Rectal smooth muscle tissue (tissue), 1 donor: Measurements from ENCODE around the gene LRMDA.

Experiments used
- H3K27ac ChIP-seq: one replicate; pipeline ENCODE4 v1.7.0; 2013; ENCODE audit warnings: low read depth, low read length, inconsistent platforms
- H3K27me3 ChIP-seq: one replicate; pipeline ENCODE4 v1.7.0; 2013; ENCODE audit warnings: low read length; ENCODE audit not compliant: control insufficient read depth, insufficient read depth
- H3K36me3 ChIP-seq: one replicate; pipeline ENCODE4 v1.7.0; 2013; ENCODE audit warnings: low read length; ENCODE audit not compliant: control insufficient read depth, insufficient read depth
- H3K4me1 ChIP-seq: one replicate; pipeline ENCODE4 v1.7.0; 2013; ENCODE audit warnings: low read length; ENCODE audit not compliant: control insufficient read depth, insufficient read depth
- H3K4me3 ChIP-seq: one replicate; pipeline ENCODE4 v1.7.0; 2013; ENCODE audit warnings: low read length
- H3K9ac ChIP-seq: one replicate; pipeline ENCODE4 v1.7.0; 2013; ENCODE audit warnings: low read length

LRMDA gene

GRCh38 chr10:75499556-75500160, 68.2 kb downstream of the LRMDA start:
- Histone ChIP-seq H3K36me3 (no peaks in the 10 kb centered on the region), H3K4me1 (peaks cover 7% of the 10 kb centered on the region), H3K9ac (no peak overlapping the region), H3K27me3 (no peaks in the 10 kb centered on the region), H3K4me3 (no peak overlapping the region), H3K27ac (no peak overlapping the region)

- Histone ChIP-seq H3K4me1 (peaks cover 10% of the 10 kb centered on the region), H3K36me3 (no peaks in the 10 kb centered on the region), H3K27me3 (no peaks in the 10 kb centered on the region), H3K4me3 (no peak overlapping the region), H3K9ac (no peak overlapping the region), H3K27ac (no peak overlapping the region)
These were observed 71.0 kb downstream of the LRMDA start for GRCh38 chr10:75502389-75502788.

GRCh38 chr10:75502838-75503237, 71.4 kb downstream of the LRMDA start:
- Histone ChIP-seq H3K27me3 (no peaks in the 10 kb centered on the region), H3K4me3 (no peak overlapping the region), H3K9ac (no peak overlapping the region), H3K27ac (no peak overlapping the region), H3K4me1 (peaks cover 12% of the 10 kb centered on the region), H3K36me3 (no peaks in the 10 kb centered on the region)

GRCh38 chr10:75505293-75505692, 73.9 kb downstream of the LRMDA start:
- H3K9ac ChIP-seq, result no peak overlapping the region
- no peaks in the 10 kb centered on the region for H3K36me3 ChIP-seq
- no peak overlapping the region for H3K4me3 ChIP-seq
- peaks cover 18% of the 10 kb centered on the region for H3K4me1 ChIP-seq
- H3K27ac ChIP-seq, result no peak overlapping the region
- H3K27me3 ChIP-seq, result no peaks in the 10 kb centered on the region

- Histone ChIP-seq H3K27ac (no peak overlapping the region), H3K4me1 (peaks cover 18% of the 10 kb centered on the region), H3K4me3 (no peak overlapping the region), H3K27me3 (no peaks in the 10 kb centered on the region), H3K9ac (no peak overlapping the region), H3K36me3 (no peaks in the 10 kb centered on the region)
These were observed 74.5 kb downstream of the LRMDA start for GRCh38 chr10:75505840-75506506.

- H3K9ac ChIP-seq, result no peak overlapping the region
- no peaks in the 10 kb centered on the region for H3K36me3 ChIP-seq
- no peak overlapping the region for H3K27ac ChIP-seq
- H3K27me3 ChIP-seq, result no peaks in the 10 kb centered on the region
- peaks cover 22% of the 10 kb centered on the region for H3K4me1 ChIP-seq
- no peak overlapping the region for H3K4me3 ChIP-seq
These were observed 75.5 kb downstream of the LRMDA start for GRCh38 chr10:75506930-75507329.

GRCh38 chr10:75507469-75507868, 76.0 kb downstream of the LRMDA start:
- Histone ChIP-seq H3K36me3 (no peaks in the 10 kb centered on the region), H3K4me3 (no peak overlapping the region), H3K27me3 (no peaks in the 10 kb centered on the region), H3K4me1 (peaks cover 27% of the 10 kb centered on the region), H3K9ac (no peak overlapping the region), H3K27ac (no peak overlapping the region)

GRCh38 chr10:75508239-75508813, 76.9 kb downstream of the LRMDA start:
- H3K36me3 ChIP-seq, result no peaks in the 10 kb centered on the region
- no peak overlapping the region for H3K9ac ChIP-seq
- H3K27ac ChIP-seq, result peak overlapping the region; percentile 61
- H3K4me3 ChIP-seq, result peak overlapping the region; percentile 1
- H3K4me1 ChIP-seq, result peaks cover 33% of the 10 kb centered on the region
- H3K27me3 ChIP-seq, result no peaks in the 10 kb centered on the region

GRCh38 chr10:75508814-75509306, 77.4 kb downstream of the LRMDA start:
- no peaks in the 10 kb centered on the region for H3K36me3 ChIP-seq
- peaks cover 38% of the 10 kb centered on the region for H3K4me1 ChIP-seq
- peak overlapping the region; percentile 1 for H3K4me3 ChIP-seq
- H3K27ac ChIP-seq, result peak overlapping the region; percentile 34
- H3K9ac ChIP-seq, result no peak overlapping the region
- H3K27me3 ChIP-seq, result no peaks in the 10 kb centered on the region

GRCh38 chr10:75509706-75510105, 78.3 kb downstream of the LRMDA start:
- H3K27me3 ChIP-seq, result no peaks in the 10 kb centered on the region
- H3K36me3 ChIP-seq, result no peaks in the 10 kb centered on the region
- no peak overlapping the region for H3K27ac ChIP-seq
- no peak overlapping the region for H3K4me3 ChIP-seq
- H3K9ac ChIP-seq, result no peak overlapping the region
- H3K4me1 ChIP-seq, result peaks cover 38% of the 10 kb centered on the region

GRCh38 chr10:75511011-75511410, 79.6 kb downstream of the LRMDA start:
- H3K27ac ChIP-seq, result no peak overlapping the region
- H3K9ac ChIP-seq, result no peak overlapping the region
- no peaks in the 10 kb centered on the region for H3K27me3 ChIP-seq
- no peaks in the 10 kb centered on the region for H3K36me3 ChIP-seq
- no peak overlapping the region for H3K4me3 ChIP-seq
- peaks cover 38% of the 10 kb centered on the region for H3K4me1 ChIP-seq

- Histone ChIP-seq H3K4me1 (peaks cover 35% of the 10 kb centered on the region), H3K27ac (peak overlapping the region; percentile 44), H3K9ac (no peak overlapping the region), H3K4me3 (no peak overlapping the region), H3K36me3 (no peaks in the 10 kb centered on the region), H3K27me3 (no peaks in the 10 kb centered on the region)
These were observed 80.9 kb downstream of the LRMDA start for GRCh38 chr10:75512203-75512933.
